NCI-H1436 (cell line): Measurements from ENCODE around the gene TMC2.

Experiments used
- DNase-seq: peaks from one replicate; lab custom pipeline; 2025; lab: John Stamatoyannopoulos, UW

Gene TMC2

DNA sequence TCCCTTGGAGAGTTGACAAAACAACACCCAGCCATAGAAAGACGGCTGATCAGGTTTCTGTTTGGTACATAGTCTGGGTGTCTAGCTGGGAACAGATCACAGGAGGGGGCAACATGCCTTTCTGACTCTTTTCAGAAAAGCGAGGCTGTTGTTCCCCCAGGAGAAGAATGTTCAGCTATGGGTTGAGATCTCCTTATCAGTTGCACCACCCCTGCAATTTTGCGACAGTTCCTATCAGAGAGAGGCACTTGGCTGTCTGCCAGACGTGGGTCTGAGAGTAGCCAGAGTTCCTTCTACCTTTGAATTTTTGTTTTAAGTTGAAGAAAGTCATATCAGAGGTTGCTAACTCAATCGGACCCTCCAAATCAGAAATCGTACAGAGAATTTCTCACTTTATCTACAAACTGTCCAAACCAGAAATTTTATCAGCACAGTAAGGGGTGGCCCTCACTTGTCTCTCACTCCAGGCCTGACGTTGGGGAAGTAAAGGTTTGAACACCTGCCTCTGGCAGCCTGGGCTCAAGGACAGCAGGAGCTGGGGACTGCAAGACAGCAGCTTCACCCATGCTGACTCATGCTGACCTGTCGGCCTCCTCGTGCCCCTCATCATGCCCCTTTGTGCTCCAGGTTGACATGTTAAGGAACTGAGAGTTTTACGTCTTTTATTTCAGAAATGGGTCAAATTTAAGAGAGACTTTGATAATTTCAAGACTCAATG is 42.3 kb downstream of the TMC2 start:
- DNase-seq: no peak

DNA sequence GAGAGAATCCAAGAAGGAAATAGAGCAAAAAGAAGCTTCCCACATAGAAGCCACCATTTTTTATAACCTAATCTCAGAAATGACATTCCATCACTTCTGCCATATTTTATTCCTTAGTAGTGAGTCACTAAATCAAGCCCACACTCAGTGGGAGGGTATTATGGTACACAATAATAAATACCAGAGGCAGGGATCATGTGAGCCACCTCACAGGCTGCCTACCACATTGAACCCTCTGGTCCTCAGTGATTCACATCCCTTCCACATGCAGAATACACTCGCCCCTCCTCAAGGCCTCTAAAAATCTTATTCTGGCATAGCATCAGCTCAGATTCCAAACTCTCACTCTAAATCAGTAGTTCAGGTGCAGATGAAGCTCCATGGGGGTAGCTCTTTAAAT is 49.4 kb downstream of the TMC2 start:
- DNase-seq: no peak

DNA sequence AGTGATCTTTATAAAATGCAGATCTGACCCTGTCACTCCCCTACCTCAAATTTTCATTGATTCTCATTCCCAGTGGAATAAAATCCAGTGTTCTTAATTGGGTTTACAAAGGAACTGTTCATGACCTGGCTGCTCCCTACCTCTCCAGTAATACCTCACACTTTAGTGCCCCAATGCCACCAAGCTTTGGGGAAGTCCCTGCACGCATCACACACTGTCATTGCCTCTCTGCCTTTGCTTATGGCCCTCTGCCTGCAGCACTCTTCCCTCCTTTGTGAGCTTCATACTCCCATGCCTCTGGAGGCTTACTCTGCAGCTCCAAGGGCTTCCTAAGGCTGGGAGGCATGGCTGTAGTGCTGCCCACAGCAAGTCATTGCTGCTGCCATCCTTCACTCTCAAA is 57.4 kb downstream of the TMC2 start:
- no peak for DNase-seq

DNA sequence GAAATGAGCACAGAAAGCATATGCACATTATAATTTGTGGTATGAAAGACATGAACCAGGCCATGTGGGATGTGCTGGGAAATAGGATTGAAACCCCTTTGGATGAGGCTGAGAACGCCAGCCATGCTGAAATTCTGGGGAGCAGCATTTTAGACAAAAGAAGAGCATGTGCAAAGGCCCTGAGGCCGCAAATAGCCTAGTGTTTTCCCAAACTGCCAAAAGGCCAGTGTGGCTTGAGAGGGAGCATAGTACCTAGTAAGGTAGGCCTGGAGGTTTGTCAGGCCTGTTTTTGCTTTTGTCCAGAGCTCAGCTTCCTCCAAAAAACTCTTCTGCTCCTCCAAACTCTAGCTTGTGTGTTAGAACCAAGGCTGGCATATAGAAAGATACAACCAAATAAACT is 58.7 kb downstream of the TMC2 start:
- DNase-seq: no peak

DNA sequence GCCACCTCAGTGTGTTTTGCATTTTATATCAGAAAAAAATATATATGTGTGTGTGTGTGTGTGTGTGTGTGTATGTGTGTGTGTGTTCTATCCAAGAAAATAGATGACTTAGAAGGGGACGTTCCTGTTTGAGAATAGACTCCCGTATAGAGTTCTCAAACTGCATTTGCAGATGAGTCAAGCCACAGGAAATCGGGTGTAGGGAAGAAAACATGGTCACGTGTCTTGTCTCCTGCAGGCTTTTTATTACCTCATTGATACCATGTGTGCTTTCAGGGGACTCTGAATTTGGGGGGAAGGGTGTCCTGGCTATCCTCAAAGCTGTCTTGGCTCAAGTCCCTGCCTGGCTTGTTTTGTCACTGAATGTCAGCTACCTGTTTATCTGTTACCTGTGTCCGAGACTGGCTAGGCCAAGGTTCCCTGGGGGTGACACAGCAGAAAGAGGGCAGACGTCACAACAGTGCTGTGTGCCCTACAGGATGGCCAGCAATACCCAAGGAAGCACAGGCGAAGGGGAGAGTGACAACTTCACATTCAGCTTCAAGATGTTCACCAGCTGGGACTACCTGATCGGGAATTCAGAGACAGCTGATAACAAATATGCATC is 60.4 kb downstream of the TMC2 start:
- DNase-seq: no peak

DNA sequence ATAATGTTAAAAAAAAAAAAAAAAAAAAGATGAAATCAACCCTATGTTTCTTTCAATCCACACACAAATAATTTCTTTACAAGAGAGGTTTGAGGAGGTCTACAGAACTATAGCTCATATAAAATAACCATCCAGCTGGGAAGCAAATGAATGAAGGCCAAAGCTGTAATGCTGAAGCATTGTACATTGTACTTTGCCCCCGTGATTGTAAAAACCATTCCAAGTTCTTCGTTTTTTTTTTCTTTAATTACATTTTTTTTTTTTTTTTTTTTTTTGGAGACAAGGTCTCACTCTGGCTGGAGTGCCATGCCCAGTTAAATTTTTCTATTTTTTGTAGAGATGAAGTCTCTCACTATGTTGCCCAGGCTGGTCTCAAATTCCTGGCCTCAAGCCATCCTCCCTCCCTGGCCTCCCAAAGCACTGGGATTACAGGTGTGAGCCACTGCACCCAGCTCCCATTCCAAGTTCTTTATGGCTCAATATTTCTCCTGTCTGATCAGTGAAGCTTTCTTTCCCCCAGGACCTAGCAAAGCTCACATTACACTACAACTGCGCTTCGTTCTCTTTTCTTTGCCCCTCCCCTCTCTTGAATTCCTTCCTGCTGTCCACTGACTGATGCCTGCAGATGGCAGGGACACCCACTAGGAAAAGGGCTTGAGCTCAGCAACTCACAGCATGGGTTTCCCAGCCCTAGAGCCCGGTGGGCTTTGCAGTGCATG is 63.1 kb downstream of the TMC2 start:
- no peak for DNase-seq

DNA sequence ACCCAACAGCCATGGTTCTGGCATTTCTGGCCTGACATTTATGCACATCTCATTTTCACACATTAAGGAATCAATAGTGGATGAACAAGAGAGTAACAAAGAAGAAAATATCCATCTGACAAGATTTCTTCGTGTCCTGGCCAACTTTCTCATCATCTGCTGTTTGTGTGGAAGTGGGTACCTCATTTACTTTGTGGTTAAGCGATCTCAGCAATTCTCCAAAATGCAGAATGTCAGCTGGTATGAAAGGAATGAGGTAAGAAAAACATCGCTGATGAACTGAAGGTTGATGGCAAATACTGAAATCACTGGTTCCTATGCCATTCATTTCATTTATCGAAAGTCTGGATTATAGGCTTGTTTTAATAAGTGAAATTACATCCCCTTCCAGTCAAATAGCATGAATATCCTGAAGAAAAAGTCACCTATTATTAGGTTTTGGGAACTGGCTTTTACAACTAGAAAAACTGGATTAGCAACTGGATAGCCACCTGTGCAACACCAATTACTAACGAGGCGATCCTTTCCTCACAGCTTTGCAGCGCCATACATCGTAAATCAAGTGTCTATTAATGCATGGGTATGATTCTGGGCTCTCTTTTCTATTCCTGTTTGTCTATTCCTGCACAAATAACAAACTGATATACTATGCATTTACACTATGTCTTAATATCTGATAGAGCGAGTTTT is 65.8 kb downstream of the TMC2 start:
- no peak for DNase-seq

DNA sequence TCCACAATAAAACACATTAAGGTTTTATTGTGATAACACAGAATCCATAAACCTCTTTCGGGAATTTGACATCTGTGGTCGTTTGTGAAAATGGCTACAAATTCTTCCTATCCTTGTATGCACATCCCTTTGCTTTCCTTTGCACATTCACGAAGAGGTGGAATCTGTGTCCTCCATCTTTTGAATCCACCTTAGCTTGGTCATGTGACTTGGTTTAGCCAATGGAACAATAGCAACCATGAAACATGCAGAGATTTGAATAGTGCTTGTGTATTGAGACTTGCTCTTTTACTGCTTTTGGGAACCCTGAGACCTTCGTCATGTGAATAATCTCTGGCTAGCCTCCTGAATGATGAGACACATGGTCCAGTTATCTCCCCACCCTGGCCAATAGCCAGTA is 66.4 kb downstream of the TMC2 start:
- DNase-seq: no peak

DNA sequence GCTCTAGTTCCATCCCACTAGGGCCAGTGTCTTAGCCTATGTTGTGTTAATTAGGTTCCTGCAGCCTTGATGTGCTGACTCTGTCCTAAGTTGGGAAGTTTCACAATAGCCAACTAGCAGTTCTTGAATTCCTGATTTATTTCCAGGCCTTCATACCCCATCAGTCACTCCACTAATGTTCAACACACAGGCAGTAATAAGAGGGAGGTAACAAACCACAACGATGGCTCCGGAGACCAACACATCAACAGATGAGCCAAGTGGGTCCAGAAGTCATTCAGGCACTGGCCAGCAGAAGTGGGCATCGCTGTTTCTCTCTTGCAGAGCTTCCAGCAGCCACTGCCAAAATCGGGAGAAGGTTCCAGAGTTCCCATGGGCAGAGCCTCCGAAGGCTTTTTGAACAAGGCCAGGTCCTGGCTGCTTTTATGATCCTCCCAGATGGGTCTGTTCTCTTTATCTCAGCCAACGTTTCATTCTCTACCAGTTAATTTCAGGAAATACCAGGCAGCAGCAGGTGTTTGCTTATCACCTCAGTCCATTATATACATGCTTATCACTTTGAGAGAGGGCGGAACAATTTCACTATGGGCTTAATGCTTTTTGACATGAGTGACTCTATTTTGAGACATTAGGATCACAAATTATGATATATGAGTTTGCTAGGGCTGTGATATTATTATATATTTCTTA is 67.6 kb downstream of the TMC2 start:
- no peak for DNase-seq

DNA sequence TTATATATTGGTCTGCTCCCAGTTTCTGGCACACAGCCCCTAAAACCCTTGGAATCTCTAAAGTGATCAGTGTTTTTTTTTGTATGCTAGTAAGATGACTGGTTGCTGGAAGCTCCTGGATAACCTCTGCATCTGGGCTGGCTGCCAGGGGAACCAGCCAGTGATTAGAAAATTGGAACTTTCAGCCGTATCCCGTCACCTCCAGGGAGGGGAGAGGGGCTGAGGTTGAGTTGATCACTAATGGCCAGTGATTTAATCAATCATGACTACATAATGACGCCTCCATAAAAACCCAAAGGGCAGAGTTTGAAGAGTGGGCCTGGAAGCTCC is 68.1 kb downstream of the TMC2 start:
- no peak for DNase-seq

DNA sequence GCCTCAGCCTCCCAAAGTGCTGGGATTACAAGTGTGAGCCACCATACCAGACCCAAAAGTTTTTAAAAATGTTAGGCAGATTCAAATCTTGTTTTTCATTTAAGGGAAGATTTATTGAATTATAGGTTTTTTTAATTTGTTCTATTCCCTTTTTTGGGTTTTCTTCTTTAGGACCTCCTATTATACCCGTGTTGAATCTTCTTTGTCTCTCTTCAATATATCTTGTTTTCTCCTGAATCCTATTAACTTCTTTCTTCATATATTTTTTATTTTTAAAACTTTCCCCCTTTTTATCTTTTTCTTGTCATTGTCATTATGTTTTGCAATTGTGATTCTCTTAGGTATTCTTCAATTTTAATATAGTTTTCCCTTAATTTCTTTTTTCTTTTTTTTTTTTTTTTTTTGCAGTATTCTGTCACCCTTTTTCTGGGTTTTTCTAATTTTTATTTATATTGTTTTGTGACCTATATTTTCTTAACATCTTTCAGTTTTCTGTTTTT is 70.2 kb downstream of the TMC2 start:
- no peak for DNase-seq

DNA sequence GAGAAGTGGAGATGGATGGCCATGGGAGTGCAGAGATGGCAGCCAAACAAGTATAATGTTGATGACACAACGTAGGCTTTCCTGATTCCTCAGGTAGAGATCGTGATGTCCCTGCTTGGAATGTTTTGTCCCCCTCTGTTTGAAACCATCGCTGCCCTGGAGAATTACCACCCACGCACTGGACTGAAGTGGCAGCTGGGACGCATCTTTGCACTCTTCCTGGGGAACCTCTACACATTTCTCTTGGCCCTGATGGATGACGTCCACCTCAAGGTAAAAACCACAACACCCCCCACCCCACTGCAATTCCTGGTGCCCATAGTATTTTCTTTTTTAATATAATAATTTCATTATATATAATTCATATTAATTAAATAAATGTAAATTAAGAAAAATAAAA is 74.0 kb downstream of the TMC2 start:
- no peak for DNase-seq

DNA sequence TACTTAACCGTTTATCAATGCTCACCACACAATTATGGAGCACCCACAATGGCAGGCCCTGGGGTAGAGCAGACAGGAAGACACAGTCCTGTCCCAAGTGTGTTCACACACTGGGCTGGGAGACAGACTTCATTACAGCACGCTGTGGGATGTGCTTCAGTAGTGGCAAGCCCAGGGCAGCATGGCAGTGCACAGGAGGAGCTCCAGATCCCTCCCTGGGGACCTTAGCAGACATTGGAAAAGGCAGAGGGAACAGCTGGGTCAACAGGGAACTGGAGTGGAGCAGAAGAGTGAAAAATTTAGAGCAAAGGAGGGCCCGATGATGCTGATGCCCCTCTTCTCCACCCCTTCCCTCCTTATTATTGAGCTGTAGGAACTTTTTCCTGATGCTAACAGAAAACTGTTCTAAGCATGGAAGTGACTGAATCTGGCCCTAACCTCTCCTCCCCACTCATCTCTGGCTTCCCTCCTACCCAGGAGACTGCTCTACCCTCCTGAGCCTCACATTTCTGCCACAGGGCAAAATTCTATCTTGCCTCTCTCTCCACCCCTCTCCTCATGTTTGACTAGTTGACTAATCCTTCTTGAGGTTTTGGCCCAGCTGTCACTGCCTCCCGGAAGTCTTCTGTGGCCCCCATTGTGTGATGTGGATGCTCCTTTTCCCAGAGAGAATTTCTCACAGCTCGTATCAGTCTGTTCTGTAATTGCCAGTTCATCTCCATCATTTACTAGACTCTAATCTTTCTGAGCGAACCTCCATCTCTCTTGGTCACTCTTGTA is 74.8 kb downstream of the TMC2 start:
- no peak for DNase-seq

DNA sequence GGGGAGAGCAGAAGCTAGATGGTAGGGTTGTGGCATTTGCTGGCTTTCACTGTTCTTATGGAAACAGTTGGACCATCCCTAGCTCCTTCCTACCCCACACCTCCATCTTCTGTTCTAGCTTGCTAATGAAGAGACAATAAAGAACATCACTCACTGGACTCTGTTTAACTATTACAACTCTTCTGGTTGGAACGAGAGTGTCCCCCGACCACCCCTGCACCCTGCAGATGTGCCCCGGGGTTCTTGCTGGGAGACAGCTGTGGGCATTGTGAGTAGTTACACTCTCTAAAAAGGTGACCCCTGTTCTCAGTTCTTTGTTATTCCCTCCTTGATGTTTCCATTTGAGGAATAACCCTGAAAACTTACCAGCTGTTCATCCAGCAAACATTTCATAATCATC is 75.7 kb downstream of the TMC2 start:
- no peak for DNase-seq

DNA sequence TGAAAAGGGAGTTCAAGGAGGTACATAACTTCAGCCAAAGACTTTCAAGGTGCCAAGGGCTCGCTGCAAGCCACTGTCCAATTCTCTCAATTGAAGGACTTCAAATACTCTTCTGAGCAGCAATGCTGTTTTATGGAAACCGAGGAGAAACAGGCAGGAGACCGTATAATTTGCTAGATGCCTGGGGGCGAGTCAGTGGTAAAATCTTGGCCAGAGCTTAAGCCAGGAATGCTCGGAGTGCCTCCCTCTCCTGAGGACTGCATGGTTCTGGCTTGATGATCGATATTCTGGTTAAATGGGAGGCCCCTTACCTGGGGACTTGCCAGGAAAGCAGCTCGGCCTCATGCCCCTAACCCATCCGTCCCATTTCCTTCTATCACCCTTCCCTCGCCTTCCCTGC is 80.3 kb downstream of the TMC2 start:
- no peak for DNase-seq

DNA sequence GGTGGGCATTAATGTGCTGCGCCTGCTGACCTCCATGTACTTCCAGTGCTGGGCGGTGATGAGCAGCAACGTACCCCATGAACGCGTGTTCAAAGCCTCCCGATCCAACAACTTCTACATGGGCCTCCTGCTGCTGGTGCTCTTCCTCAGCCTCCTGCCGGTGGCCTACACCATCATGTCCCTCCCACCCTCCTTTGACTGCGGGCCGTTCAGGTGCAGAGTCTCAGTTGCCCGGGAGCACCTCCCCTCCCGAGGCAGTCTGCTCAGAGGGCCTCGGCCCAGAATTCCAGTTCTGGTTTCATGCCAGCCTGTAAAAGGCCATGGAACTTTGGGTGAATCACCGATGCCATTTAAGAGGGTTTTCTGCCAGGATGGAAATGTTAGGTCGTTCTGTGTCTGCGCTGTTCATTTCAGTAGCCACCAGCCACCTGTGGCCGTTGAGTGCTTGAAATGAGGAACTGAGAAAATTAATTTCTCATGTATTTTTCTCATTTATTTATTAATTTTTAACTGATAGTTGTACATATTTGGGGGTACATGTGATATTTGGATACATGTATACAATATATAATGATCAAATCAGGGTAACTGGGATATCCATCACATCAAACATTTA is 80.8 kb downstream of the TMC2 start:
- DNase-seq: no peak

DNA sequence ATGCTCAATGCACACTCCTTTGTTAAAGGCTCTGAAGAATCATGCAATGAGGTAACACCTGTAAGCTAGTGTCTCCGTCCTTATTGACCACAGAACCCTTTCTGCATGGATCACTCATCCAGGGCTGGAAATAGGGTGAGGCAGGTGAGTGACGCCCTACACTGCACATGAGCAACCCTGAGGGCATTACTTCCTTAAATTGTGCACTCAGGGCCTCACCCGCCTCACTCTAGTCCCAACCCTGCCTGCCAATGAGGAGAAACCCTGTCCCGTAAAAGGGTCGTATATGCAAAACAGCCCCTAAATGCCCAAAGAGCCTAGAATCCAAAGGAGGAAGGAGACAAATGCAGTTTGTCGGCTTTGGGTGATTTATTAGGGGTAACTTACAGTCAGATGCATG is 82.4 kb downstream of the TMC2 start:
- no peak for DNase-seq

DNA sequence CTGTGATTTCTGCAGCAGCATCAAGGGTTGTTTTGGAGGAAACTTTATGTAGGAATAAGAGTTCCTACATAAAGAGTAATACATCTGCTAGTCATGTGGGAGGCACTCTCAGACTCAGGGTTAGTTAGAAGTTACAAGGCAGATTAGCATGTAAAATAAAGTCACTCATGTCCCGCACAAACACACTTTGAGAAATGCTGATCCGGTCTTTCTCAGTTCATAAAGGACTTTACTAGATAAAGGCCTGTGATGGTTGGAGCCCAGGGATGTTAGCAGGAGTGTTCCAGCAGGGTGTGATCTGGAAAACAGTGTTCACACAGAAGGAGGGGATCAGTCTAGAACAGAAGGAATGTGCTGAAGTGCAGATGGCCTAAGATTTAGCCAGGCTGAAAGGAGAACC is 83.0 kb downstream of the TMC2 start:
- no peak for DNase-seq

DNA sequence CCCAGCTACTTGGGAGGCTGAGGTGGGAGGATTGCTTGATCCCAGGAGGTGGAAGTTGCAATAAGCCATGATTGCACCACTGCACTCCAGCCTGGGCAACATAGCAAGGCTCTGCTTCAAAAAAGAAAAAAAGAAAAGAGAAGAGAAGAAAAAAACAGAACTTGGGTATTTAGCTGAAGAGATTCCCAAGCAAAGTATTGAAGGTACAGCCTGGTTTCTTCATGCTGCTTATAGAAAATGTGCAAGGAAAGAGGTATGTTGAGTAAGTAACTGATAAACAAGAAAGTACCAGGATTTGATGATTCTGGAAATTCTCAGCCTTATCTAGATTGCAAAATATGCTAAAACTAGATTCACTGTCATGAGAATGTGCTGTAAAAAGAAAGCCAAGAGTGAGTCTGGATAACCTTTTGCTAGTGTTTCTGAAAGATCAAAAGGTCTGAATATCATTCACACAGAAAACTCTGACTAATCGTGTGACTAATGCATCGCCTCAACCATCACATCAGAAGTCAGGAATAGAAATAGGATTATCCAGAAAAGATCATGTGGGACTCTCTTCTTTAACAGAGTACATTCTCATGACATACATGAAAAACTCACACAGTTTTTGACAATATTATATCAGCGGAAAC is 83.7 kb downstream of the TMC2 start:
- DNase-seq: no peak

DNA sequence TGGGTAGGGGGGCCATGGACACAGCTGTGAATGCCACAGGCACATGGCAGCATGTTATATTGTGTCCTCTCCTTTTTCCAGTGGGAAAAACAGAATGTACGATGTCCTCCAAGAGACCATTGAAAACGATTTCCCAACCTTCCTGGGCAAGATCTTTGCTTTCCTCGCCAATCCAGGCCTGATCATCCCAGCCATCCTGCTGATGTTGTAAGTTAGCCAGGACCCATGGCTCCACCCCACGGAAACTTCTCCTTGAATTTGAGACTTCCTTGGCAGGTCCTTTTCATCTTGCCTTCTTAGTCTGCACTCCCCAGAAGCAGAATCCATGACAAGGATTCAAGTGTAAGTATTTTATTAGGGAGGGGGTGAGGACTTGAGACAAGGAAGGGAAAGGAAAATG is 87.8 kb downstream of the TMC2 start:
- no peak for DNase-seq

DNA sequence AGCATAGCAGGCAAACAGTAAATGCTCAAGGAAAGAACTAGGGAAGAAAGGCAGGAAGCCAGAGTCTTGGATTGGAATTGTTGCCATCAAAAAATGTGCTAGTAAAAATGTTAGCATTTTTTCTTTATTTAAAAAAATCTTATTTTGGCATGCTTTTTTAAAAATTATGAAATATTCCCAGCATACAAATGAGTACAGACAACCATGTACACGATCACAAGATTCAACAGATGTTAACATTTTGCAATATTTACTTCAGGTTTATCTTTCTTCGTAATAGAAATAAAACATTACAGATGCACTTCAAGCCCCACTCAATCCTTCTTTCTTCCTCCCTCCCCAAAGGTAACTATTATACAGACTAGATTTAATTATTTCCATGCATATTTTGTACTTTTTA is 88.7 kb downstream of the TMC2 start:
- DNase-seq: no peak
